Fibroblast of skin of abdomen (primary cell): ENCODE results near the gene DRC1.

Experiments
- DNase-seq: peaks from one replicate; pipeline ENCODE4 v3.0.0-alpha.2; 2013

DRC1 gene

DNA sequence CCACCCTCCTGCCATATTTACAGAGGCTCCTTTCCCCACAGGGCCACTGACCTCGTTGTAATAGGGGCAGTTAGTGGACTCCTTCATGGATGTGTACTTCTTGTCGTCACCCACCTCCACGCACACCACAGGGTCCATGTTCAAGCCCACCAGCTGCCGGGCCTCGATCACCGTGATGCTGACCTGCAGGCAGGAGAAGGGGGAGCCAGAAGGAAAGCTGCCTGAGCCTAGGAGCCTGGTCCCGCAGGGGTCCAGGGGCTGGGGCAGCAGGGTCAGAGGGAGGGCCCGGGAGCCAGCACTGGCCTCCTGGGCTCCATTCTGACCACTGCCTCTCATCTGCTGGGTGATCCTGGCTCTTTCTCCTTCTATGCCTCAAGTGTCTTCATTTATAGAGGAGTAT is 93.2 kb downstream of the DRC1 start:
- no peak for DNase-seq

- no peak for DNase-seq
Measured at GRCh38 chr2:26495705-26496297, 94.1 kb downstream of the DRC1 start.

DNA sequence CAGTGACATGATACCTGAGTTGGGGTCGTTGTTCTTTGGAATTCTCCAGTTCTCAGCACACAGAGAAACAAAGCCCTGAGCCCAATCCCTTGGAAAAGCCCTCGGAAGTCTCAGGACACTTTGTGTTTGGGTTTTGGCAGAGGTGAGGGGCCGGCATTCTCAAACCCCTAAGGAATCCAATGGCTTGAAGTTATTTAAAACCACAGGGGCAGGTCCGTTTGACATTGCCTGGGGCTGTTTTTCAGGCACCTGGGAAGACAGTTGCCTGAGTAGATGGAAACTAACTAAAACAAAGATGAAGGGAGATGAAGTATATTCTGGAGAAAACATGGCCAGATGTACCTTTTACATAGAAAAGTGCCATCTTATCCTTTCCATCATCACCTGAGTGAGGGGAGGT is 98.7 kb downstream of the DRC1 start:
- no peak for DNase-seq

GRCh38 chr2:26503231-26503880 is 101.6 kb downstream of the DRC1 start:
- peak; percentile 39 for DNase-seq

- DNase-seq: no peak
Measured at GRCh38 chr2:26504002-26504401, 102.3 kb downstream of the DRC1 start.

GRCh38 chr2:26506279-26506678 is 104.6 kb downstream of the DRC1 start:
- no peak for DNase-seq
